ENCODE measurements around the gene COX4I1. TPM values are rescaled to one million over a fixed set of nuclear protein-coding genes. Genes with fewer than 3 reads are reported as not detected.

The COX4I1 gene
- total and polyA plus RNA-seq, 7 donors = 627 to 1,800 (median 1,031) TPM

GRCh38 chr16:85781695-85782370 is 17.7 kb upstream of the COX4I1 start:
- peak; percentile 62 to 81 (median 80) for ATAC-seq
- DNase-seq = peak; percentile 51 to 79
- peaks cover 6 to 72% of the 10 kb centered on the region in 2 donors for H3K36me3 ChIP-seq (ENCODE audit: insufficient read depth in 1 of 2, low read depth in 1 of 2)

GRCh38 chr16:85782451-85782850 is 17.0 kb upstream of the COX4I1 start:
- H3K27ac ChIP-seq = peak overlapping the region; percentile 36
- peaks cover 17% of the 10 kb centered on the region for H3K4me1 ChIP-seq
- 70 to 77% (median 72%) methylated on average over 6 of the region's 6 CpGs for WGBS, 3 donors
- peaks cover 6 to 72% of the 10 kb centered on the region in 2 donors for H3K36me3 ChIP-seq (ENCODE audit: insufficient read depth in 1 of 2, low read depth in 1 of 2)
- no peaks in the 10 kb centered on the region for H3K9me3 ChIP-seq
- DNase-seq = no peak
- intact Hi-C loops (cut with DNase I) = no loop called here
- no peak for TF ChIP-seq CTCF (IDR thresholded peaks at IDR 0.05)
- H3K27me3 ChIP-seq (ENCODE audit: insufficient read depth in 3 of 3, low read length in 2 of 3) = no peaks in the 10 kb centered on the region
- H3K4me3 ChIP-seq = no peak overlapping the region
- ATAC-seq = peak in 2 of 4 donors; percentile 19 to 23

More at GRCh38 chr16:85781695-85782370, 17.7 kb upstream of the COX4I1 start:
- no peak for TF ChIP-seq CTCF (IDR thresholded peaks at IDR 0.05)
- 42 to 68% (median 52%) methylated on average over 14 to 16 of the region's 16 CpGs for WGBS, 3 donors
- no peaks in the 10 kb centered on the region for H3K27me3 ChIP-seq (ENCODE audit: insufficient read depth in 3 of 3, low read length in 2 of 3)
- no peaks in the 10 kb centered on the region for H3K9me3 ChIP-seq
- intact Hi-C loops (cut with DNase I) = no loop called here
- peak overlapping the region; percentile 36 for H3K27ac ChIP-seq
- H3K4me1 ChIP-seq = peaks cover 17% of the 10 kb centered on the region
- H3K4me3 ChIP-seq = no peak overlapping the region

DNA sequence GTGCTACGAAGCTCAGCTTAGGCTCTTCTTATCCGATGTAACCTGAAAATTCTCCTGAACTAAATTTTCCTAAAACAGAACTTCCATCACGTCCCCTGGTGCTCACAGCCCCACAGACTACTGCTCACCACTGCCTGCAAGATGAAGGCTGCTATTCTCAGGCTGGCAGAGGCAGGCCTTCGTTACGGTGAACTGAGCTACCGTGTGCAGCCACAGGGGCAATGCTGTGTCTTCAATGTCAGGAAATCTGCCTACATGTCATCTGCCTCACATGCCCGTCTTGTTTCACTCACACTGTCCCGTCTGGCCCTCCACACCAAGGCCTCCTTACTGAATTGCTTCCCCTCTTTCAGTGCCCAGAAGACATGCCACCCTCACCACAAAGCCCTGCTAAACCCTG is 16.1 kb upstream of the COX4I1 start:
- peaks cover 10 to 72% of the 10 kb centered on the region in 2 donors for H3K36me3 ChIP-seq (ENCODE audit: insufficient read depth in 1 of 2, low read depth in 1 of 2)
- intact Hi-C loops (cut with DNase I) = no loop called here
- ATAC-seq = no peak

DNA sequence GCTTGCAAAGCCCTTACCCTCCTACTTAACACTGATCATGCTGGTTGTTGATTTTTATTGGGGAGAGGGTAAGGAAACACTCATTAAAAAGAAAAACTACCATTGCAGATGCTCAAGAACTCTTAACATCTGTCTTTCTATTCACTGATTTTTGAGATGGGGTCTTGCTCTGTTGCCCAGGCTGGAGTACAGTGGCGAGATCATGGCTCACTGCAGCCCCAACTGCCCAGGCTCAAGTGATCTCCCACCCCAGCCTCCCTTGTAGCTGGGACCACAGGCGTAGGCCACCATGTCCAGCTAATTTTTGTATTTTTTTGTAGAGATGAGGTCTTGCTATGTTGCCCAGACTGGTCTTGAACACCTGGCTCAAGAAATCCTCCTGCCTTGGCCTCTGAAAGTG is 14.7 kb upstream of the COX4I1 start:
- H3K9me3 ChIP-seq = no peaks in the 10 kb centered on the region
- peaks cover 11 to 67% of the 10 kb centered on the region in 2 donors for H3K36me3 ChIP-seq (ENCODE audit: insufficient read depth in 1 of 2, low read depth in 1 of 2)
- H3K4me3 ChIP-seq = no peak overlapping the region
- ATAC-seq (no peak), DNase-seq (no peak)
- H3K27me3 ChIP-seq (ENCODE audit: insufficient read depth in 3 of 3, low read length in 2 of 3) = no peaks in the 10 kb centered on the region
- intact Hi-C loops (cut with DNase I) = no loop called here
- 95 to 98% (median 97%) methylated on average over 2 of the region's 2 CpGs for WGBS, 3 donors
- TF ChIP-seq CTCF (IDR thresholded peaks at IDR 0.05) = no peak
- H3K4me1 ChIP-seq = peaks cover 17% of the 10 kb centered on the region
- H3K27ac ChIP-seq = no peak overlapping the region

More for the DNA sequence above, 16.1 kb upstream of the COX4I1 start:
- H3K27ac ChIP-seq = no peak overlapping the region
- no peak for DNase-seq
- no peaks in the 10 kb centered on the region for H3K27me3 ChIP-seq (ENCODE audit: insufficient read depth in 3 of 3, low read length in 2 of 3)
- TF ChIP-seq CTCF (IDR thresholded peaks at IDR 0.05) = no peak
- no peak overlapping the region for H3K4me3 ChIP-seq
- H3K9me3 ChIP-seq = no peaks in the 10 kb centered on the region
- peaks cover 17% of the 10 kb centered on the region for H3K4me1 ChIP-seq
- WGBS, 3 donors = 93 to 96% (median 96%) methylated on average over 8 of the region's 8 CpGs

DNA sequence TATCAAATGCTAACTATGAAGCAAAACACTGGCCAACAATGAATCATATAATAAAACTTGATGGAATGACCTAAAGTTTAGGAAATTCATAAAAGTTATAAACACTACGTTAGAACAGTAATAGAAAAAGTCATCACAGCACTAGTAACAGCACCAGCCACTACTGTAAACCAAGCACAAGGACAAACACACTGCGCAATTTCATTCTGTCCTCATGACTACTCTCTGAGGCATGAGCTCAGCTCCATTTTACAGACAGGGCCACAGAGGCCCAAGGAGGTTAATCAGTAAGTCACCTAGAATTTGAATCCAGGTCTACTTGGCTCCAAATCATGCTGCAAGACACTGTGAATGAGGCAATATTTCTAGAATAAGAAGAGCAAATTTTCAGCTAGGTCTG is 13.6 kb upstream of the COX4I1 start:
- 85 to 97% (median 97%) methylated on average over 2 of the region's 2 CpGs for WGBS, 3 donors
- no peak for DNase-seq
- H3K27ac ChIP-seq = no peak overlapping the region
- H3K27me3 ChIP-seq (ENCODE audit: insufficient read depth in 3 of 3, low read length in 2 of 3) = no peaks in the 10 kb centered on the region
- H3K36me3 ChIP-seq (ENCODE audit: insufficient read depth in 1 of 2, low read depth in 1 of 2) = peaks cover 4 to 56% of the 10 kb centered on the region in 2 donors
- TF ChIP-seq CTCF (IDR thresholded peaks at IDR 0.05) = no peak
- H3K4me1 ChIP-seq = peaks cover 17% of the 10 kb centered on the region
- intact Hi-C loops (cut with DNase I) = no loop called here
- no peak for ATAC-seq
- no peaks in the 10 kb centered on the region for H3K9me3 ChIP-seq
- H3K4me3 ChIP-seq = no peak overlapping the region
